ENCODE results near the gene CENPO.

- TF ChIP-seq POLR2AphosphoS5 (IDR thresholded peaks at IDR 0.05; ENCODE audit: low read depth) (no peak), REST (IDR thresholded peaks at IDR 0.05; ENCODE audit: insufficient replicate concordance, low read depth) (no peak), CTCF (IDR thresholded peaks at IDR 0.05; ENCODE audit: insufficient read depth, low read length) (no peak), SPI1 (IDR thresholded peaks at IDR 0.05; ENCODE audit: borderline replicate concordance, low read depth) (no peak), GABPA (IDR thresholded peaks at IDR 0.05; ENCODE audit: low read depth) (no peak)
These were observed 66.9 kb downstream of the CENPO start for GRCh38 chr2:24859968-24860600.
